B cell (primary cell): ENCODE measurements around the gene CYS1.

Experiments used
- EZH2 ChIP-seq: IDR thresholded peaks from 2 replicates; pipeline ENCODE4 v1.6.1; 2012; ENCODE audit warnings: borderline replicate concordance, low read depth, mild to moderate bottlenecking, moderate library complexity, low read length; ENCODE audit not compliant: insufficient read depth, poor library complexity, severe bottlenecking
- TF ChIP-seq, protein P1 (sequence below): fragments of 200-600 bp; IDR thresholded peaks from one replicate; pipeline ENCODE4 v1.8.0; 2022; ENCODE audit warnings: antibody characterized with exemption, mild to moderate bottlenecking

GRCh38 chr2:10083692-10084211 lies 3.5 kb upstream of the CYS1 start:
- TF ChIP-seq, protein P1, sequence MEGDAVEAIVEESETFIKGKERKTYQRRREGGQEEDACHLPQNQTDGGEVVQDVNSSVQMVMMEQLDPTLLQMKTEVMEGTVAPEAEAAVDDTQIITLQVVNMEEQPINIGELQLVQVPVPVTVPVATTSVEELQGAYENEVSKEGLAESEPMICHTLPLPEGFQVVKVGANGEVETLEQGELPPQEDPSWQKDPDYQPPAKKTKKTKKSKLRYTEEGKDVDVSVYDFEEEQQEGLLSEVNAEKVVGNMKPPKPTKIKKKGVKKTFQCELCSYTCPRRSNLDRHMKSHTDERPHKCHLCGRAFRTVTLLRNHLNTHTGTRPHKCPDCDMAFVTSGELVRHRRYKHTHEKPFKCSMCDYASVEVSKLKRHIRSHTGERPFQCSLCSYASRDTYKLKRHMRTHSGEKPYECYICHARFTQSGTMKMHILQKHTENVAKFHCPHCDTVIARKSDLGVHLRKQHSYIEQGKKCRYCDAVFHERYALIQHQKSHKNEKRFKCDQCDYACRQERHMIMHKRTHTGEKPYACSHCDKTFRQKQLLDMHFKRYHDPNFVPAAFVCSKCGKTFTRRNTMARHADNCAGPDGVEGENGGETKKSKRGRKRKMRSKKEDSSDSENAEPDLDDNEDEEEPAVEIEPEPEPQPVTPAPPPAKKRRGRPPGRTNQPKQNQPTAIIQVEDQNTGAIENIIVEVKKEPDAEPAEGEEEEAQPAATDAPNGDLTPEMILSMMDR, result no peak
- TF ChIP-seq EZH2, result no peak
